Activated CD4-positive, alpha-beta T cell treated with anti-CD3 and anti-CD28 coated beads for 48 hours (primary cell): ENCODE results near the gene GUCY1A2.

ENCODE experiments used
- DNase-seq: peaks from one replicate; pipeline ENCODE4 v3.0.0-alpha.2; 2020

Gene GUCY1A2

DNA sequence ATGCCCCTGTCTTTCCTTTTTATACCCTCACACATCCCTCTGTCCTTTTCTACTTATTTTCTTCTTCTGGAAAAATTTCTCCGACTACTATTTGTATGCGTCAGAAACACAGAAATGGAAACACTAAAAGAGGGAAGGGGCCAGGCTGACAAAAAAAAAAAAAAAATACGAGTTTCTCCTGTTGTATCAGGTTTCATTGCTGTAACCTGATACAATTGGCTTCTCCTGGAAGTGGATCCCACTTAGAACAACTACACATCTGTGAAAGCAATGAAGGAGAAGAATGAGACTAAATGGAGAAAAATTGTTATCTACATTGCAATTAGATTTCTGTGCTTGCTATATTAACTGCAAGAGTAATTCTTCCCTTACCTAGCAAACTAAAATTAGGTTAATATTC lies 393.9 kb downstream of the GUCY1A2 start:
- no peak for DNase-seq
